Neuronal stem cell (in vitro differentiated cells): ENCODE data around the gene SMARCC1.

ENCODE experiments used
- DNase-seq: peaks from one replicate; pipeline ENCODE4 v3.0.0-alpha.2; 2013; ENCODE audit warnings: low spot score
- H2AFZ ChIP-seq: one replicate; pipeline ENCODE4 v1.6.1; 2013; ENCODE audit warnings: mild to moderate bottlenecking, low read length, inconsistent platforms
- H2AK5ac ChIP-seq: 2 replicates; pipeline ENCODE4 v1.6.1; 2013; ENCODE audit warnings: low read depth, mild to moderate bottlenecking, inconsistent platforms, low read length, moderate library complexity, mixed read lengths
- H2BK120ac ChIP-seq: 2 replicates; pipeline ENCODE4 v1.6.1; 2013; ENCODE audit warnings: low read depth, mild to moderate bottlenecking, inconsistent platforms, low read length, moderate library complexity, mixed read lengths
- H2BK12ac ChIP-seq: one replicate; pipeline ENCODE4 v1.6.1; 2013; ENCODE audit warnings: low read length, inconsistent platforms
- H2BK15ac ChIP-seq: 2 replicates; pipeline ENCODE4 v1.6.1; 2013; ENCODE audit warnings: mild to moderate bottlenecking, low read length, inconsistent platforms, mixed read lengths
- H2BK5ac ChIP-seq: one replicate; pipeline ENCODE4 v1.6.1; 2013; ENCODE audit warnings: inconsistent platforms, mild to moderate bottlenecking, low read length, moderate library complexity
- H3K14ac ChIP-seq: one replicate; pipeline ENCODE4 v1.6.1; 2013; ENCODE audit warnings: low read length, inconsistent platforms
- H3K18ac ChIP-seq: 2 replicates; pipeline ENCODE4 v1.6.1; 2013; ENCODE audit warnings: low read length, inconsistent platforms
- H3K23ac ChIP-seq: 2 replicates; pipeline ENCODE4 v1.6.1; 2013; ENCODE audit warnings: low read depth, mild to moderate bottlenecking, mixed read lengths, low read length, inconsistent platforms; ENCODE audit not compliant: poor library complexity
- H3K27ac ChIP-seq: replicated peaks from 3 replicates; pipeline ENCODE4 v1.5.1; 2013; ENCODE audit warnings: low read length, inconsistent platforms
- H3K27me3 ChIP-seq, 3 experiments: 2 replicates each; pipeline ENCODE4 v1.6.1; 2013; ENCODE audit warnings: low read length in 3 of 3, mild to moderate bottlenecking in 2 of 3, inconsistent platforms in 1 of 3, low read depth in 1 of 3, mixed read lengths in 1 of 3, moderate library complexity in 1 of 3; ENCODE audit not compliant: control insufficient read depth in 3 of 3, insufficient read depth in 3 of 3
- H3K36me3 ChIP-seq, 2 donors: replicated peaks in 1 of 2; 2 replicates each; pipeline ENCODE4 v1.6.1; 2013; ENCODE audit warnings: low read length in 2 of 2; ENCODE audit not compliant: control insufficient read depth in 2 of 2, insufficient read depth in 2 of 2
- H3K4ac ChIP-seq: 2 replicates; pipeline ENCODE4 v1.6.1; 2013; ENCODE audit warnings: inconsistent platforms, mild to moderate bottlenecking, low read length, moderate library complexity
- H3K4me1 ChIP-seq, 2 donors: 1 replicate in 1 of 2; 2 replicates in 1 of 2; pipeline ENCODE4 v1.6.1; 2013; ENCODE audit warnings: low read length in 2 of 2, low read depth in 1 of 2; ENCODE audit not compliant: control insufficient read depth in 2 of 2, insufficient read depth in 1 of 2
- H3K4me2 ChIP-seq: one replicate; pipeline ENCODE4 v1.6.1; 2013; ENCODE audit warnings: mild to moderate bottlenecking, low read length, inconsistent platforms; ENCODE audit not compliant: insufficient read depth, poor library complexity, severe bottlenecking
- H3K4me3 ChIP-seq, 2 donors: 2 replicates each; pipeline ENCODE4 v1.5.1; 2013; ENCODE audit warnings: low read length in 2 of 2, mild to moderate bottlenecking in 2 of 2, inconsistent platforms in 1 of 2, moderate library complexity in 1 of 2
- H3K79me1 ChIP-seq: one replicate; pipeline ENCODE4 v1.6.1; 2013; ENCODE audit warnings: low read depth, mild to moderate bottlenecking, inconsistent platforms, low read length, moderate library complexity
- H3K9ac ChIP-seq: one replicate; pipeline ENCODE4 v1.6.1; 2013; ENCODE audit warnings: mild to moderate bottlenecking, low read depth, low read length, inconsistent platforms; ENCODE audit not compliant: poor library complexity
- H3K9me3 ChIP-seq, 2 donors: replicated peaks in 1 of 2; 2 replicates each; pipeline versions ENCODE3 to v1.6.1; 2013; ENCODE audit warnings: low read length in 2 of 2, mild to moderate bottlenecking in 2 of 2, inconsistent platforms in 1 of 2, low read depth in 1 of 2, mixed read lengths in 1 of 2, moderate library complexity in 1 of 2; ENCODE audit not compliant: control insufficient read depth in 2 of 2, insufficient read depth in 1 of 2
- H4K8ac ChIP-seq: one replicate; pipeline ENCODE4 v1.6.1; 2013; ENCODE audit warnings: low read depth, mild to moderate bottlenecking, inconsistent platforms, low read length, moderate library complexity
- H4K91ac ChIP-seq: one replicate; pipeline ENCODE4 v1.6.1; 2013; ENCODE audit warnings: low read length, low read depth, mild to moderate bottlenecking, inconsistent platforms; ENCODE audit not compliant: poor library complexity
- WGBS, 2 donors: extraction: QIAGEN DNeasy Blood & Tissue Kit; methylation state at CpG; one replicate each; pipeline ENCODE4 v1.1.7; 2013; ENCODE audit warnings: missing lambda C conversion rate in 2 of 2, mixed read lengths in 1 of 2; ENCODE audit not compliant: insufficient read length in 2 of 2, insufficient replicate concordance in 1 of 2; ENCODE audit errors: extremely low coverage in 2 of 2; 5-methylcytosine and 5-hydroxymethylcytosine counted together

The SMARCC1 gene

GRCh38 chr3:47712398-47712797, 69.3 kb downstream of the SMARCC1 start:
- Histone ChIP-seq H2BK5ac (no peak overlapping the region), H3K27ac (no peak overlapping the region), H3K14ac (no peak overlapping the region), H2BK120ac (no peak overlapping the region), H3K4me1 (no peaks in the 10 kb centered on the region), H3K9me3 (no peaks in the 10 kb centered on the region), H3K4ac (no peak overlapping the region), H3K23ac (no peak overlapping the region), H2BK15ac (no peak overlapping the region), H3K18ac (no peak overlapping the region), H3K36me3 (peaks cover 31 to 99% of the 10 kb centered on the region in 2 donors), H3K9ac (no peak overlapping the region), H3K4me3 (no peak overlapping the region), H2AFZ (no peak overlapping the region), H3K4me2 (no peak overlapping the region), H4K91ac (no peak overlapping the region), H4K8ac (no peak overlapping the region), H3K79me1 (peaks cover 3% of the 10 kb centered on the region), H2AK5ac (no peak overlapping the region), H3K27me3 (no peaks in the 10 kb centered on the region), H2BK12ac (no peak overlapping the region)
- DNase-seq = no peak
- WGBS, 2 donors = no CpG with 5 or more reads among the region's 2 CpGs

- Histone ChIP-seq H3K14ac (no peak overlapping the region), H3K27ac (no peak overlapping the region), H3K23ac (no peak overlapping the region), H2BK120ac (no peak overlapping the region), H2BK12ac (no peak overlapping the region), H3K79me1 (peaks cover 3% of the 10 kb centered on the region), H2BK5ac (no peak overlapping the region), H2AFZ (no peak overlapping the region), H3K4ac (no peak overlapping the region), H3K4me2 (no peak overlapping the region), H3K9me3 (no peaks in the 10 kb centered on the region), H3K27me3 (no peaks in the 10 kb centered on the region), H3K4me3 (no peak overlapping the region), H3K9ac (no peak overlapping the region), H3K36me3 (peaks cover 35 to 99% of the 10 kb centered on the region in 2 donors), H4K8ac (no peak overlapping the region), H3K18ac (no peak overlapping the region), H2AK5ac (no peak overlapping the region), H2BK15ac (no peak overlapping the region), H3K4me1 (no peaks in the 10 kb centered on the region), H4K91ac (no peak overlapping the region)
- WGBS, 2 donors = no CpG with 5 or more reads among the region's 3 CpGs
- DNase-seq = no peak
These were observed 70.1 kb downstream of the SMARCC1 start for GRCh38 chr3:47711596-47711995.

- Histone ChIP-seq H3K4me2 (no peak overlapping the region), H3K18ac (no peak overlapping the region), H2BK15ac (no peak overlapping the region), H3K14ac (no peak overlapping the region), H3K9me3 (no peaks in the 10 kb centered on the region), H3K27me3 (no peaks in the 10 kb centered on the region), H2BK12ac (no peak overlapping the region), H3K27ac (no peak overlapping the region), H2AFZ (no peak overlapping the region), H3K36me3 (peaks cover 43 to 98% of the 10 kb centered on the region in 2 donors), H3K4ac (no peak overlapping the region), H2AK5ac (no peak overlapping the region), H2BK5ac (no peak overlapping the region), H4K91ac (no peak overlapping the region), H3K23ac (no peak overlapping the region), H4K8ac (no peak overlapping the region), H2BK120ac (no peak overlapping the region), H3K79me1 (peaks cover 5% of the 10 kb centered on the region), H3K9ac (no peak overlapping the region), H3K4me1 (no peaks in the 10 kb centered on the region), H3K4me3 (no peak overlapping the region)
- no CpG with 5 or more reads among the region's 1 CpG for WGBS, 2 donors
- DNase-seq = no peak
These were observed 76.3 kb downstream of the SMARCC1 start for GRCh38 chr3:47705391-47705790.

- no peaks in the 10 kb centered on the region for H3K27me3 ChIP-seq
- no peaks in the 10 kb centered on the region for H3K4me1 ChIP-seq
- no peak overlapping the region for H3K4me2 ChIP-seq
- no peak overlapping the region for H3K18ac ChIP-seq
- H3K4me3 ChIP-seq = no peak overlapping the region
- H2BK5ac ChIP-seq = no peak overlapping the region
- no peak overlapping the region for H3K23ac ChIP-seq
- no peak for DNase-seq
- no peak overlapping the region for H3K14ac ChIP-seq
- H3K79me1 ChIP-seq = peaks cover 5% of the 10 kb centered on the region
- no peak overlapping the region for H2AK5ac ChIP-seq
- no peak overlapping the region for H2BK12ac ChIP-seq
- no peak overlapping the region for H2AFZ ChIP-seq
- no peak overlapping the region for H3K4ac ChIP-seq
- peaks cover 40 to 99% of the 10 kb centered on the region in 2 donors for H3K36me3 ChIP-seq
- no peak overlapping the region for H3K9ac ChIP-seq
- no peak overlapping the region for H2BK120ac ChIP-seq
- no peaks in the 10 kb centered on the region for H3K9me3 ChIP-seq
- no peak overlapping the region for H4K91ac ChIP-seq
- no peak overlapping the region for H2BK15ac ChIP-seq
- H4K8ac ChIP-seq = no peak overlapping the region
- no peak overlapping the region for H3K27ac ChIP-seq
- WGBS, 2 donors = no CpG with 5 or more reads among the region's 3 CpGs
These were observed 77.5 kb downstream of the SMARCC1 start for GRCh38 chr3:47704237-47704612.
